DMS153 (cell line): ENCODE results near the gene SLC26A4.
"Not testable (repeated sequence)": the region's sequence is repeated elsewhere in the genome, so short reads cannot be mapped to it uniquely, and the experiment has no call there.

Experiments used
- DNase-seq: peaks from one replicate; lab custom pipeline; 2025; lab: John Stamatoyannopoulos, UW

SLC26A4 gene

DNA sequence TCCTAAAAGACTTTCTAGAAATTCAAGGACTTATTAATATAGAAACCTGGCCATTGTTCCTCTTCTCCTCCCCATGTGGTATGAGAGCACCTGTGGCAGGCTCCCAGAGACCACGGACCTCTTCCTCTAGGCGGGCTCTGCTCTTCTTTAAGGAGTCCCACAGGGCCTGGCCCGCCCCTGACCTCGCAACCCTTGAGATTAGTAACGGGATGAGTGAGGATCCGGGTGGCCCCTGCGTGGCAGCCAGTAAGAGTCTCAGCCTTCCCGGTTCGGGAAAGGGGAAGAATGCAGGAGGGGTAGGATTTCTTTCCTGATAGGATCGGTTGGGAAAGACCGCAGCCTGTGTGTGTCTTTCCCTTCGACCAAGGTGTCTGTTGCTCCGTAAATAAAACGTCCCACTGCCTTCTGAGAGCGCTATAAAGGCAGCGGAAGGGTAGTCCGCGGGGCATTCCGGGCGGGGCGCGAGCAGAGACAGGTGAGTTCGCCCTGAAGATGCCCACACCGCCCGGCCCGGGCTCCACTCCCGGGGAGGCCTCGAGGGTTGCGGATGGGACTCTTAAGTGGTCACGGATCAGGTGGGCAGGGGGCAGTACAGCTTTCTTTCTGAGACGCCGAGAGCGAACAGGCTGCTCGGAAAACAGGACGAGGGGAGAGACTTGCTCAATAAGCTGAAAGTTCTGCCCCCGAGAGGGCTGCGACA is at the start of gene SLC26A4:
TSS of gene SLC26A4 (plus strand) at position 448 of the 700 bp plus-strand sequence. CDS start 814 bp downstream, outside the sequence.
- no peak for DNase-seq

DNA sequence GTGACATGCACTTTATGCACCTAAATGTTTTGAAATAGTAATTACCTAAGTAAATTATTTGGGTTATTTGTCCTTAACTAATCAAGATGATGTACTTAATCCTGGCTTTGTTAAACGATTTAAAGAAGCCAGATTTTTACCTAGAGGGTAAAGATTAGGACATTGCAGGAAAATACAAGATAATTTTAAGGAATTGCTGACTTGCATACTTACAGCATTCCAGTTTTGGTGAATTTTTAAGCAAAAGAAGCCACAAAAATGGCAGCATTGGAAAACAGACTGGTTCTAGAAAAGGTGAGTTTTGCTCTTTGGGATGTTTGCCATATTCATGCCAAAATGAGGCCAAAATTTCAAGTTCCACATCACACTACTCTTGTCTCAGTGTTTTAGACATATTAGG is 47.2 kb upstream of the SLC26A4 start:
- DNase-seq, result no peak

GRCh38 chr7:107613948-107614347 is 46.7 kb upstream of the SLC26A4 start:
- no peak for DNase-seq

GRCh38 chr7:107614425-107614824 is 46.2 kb upstream of the SLC26A4 start:
- no peak for DNase-seq

DNA sequence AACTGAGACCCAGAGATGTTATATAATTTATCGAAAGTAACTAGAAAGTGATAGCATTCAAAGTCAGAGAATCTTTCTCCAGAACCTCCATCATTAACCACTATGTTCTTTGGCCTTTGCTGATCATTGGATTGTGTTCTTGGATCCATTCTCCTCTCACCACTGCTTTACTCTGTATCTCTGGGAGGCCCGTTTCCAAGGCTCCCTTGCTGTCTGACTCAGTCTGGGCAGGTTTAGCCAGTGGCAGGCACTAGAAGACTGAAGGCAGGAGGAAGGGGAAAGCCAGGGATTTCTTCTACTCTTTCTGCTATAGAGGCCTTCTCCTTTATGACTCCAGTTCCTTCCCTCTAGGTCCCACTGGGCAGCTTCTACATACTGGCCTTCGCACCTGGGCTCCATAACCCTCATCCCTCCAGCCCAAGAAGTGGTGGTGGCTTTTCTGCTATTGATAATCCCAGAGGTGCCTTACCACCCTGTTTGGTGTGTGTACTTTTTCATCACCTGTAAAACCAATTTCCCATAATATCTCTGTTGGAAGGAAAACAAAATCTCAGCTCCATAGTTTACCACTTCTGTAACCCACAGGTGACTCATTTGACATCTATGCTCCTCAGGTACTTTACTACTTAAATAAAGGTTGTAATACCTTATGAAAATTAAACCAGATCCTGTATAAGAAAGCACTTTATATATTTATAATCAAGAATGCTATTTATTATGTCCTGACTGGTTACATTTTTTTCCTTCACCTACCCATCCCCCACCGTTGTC is 44.5 kb upstream of the SLC26A4 start:
- no peak for DNase-seq

- DNase-seq, result no peak
These were observed 38.2 kb upstream of the SLC26A4 start for GRCh38 chr7:107622429-107622828.

GRCh38 chr7:107622894-107623293 is 37.7 kb upstream of the SLC26A4 start:
- no peak for DNase-seq

DNA sequence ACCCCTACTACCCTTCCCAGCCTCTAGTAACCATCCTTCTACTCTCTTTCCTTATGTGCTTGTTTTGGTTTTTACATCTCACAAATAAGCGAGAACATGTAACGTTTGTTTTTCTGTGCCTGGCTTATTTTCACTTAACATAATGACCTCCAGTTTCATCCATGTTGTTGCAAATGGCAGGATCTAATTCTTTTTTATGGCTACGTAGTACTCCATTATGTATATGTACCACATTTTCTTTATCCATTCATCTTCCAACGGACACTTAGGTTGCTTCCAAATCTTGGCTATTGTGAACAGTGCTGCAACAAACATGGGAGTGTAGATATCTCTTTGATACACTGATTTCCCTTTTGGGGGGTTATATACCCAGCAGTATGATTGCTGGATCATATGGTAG is 33.6 kb upstream of the SLC26A4 start:
- DNase-seq, result no peak

- DNase-seq, result no peak
These were observed 32.1 kb upstream of the SLC26A4 start for GRCh38 chr7:107628461-107629064.

GRCh38 chr7:107630342-107630741 is 30.3 kb upstream of the SLC26A4 start:
- no peak for DNase-seq

- DNase-seq, result no peak
These were observed 28.8 kb upstream of the SLC26A4 start for GRCh38 chr7:107631588-107632491.

- no peak for DNase-seq
These were observed 28.1 kb upstream of the SLC26A4 start for GRCh38 chr7:107632492-107632865.

DNA sequence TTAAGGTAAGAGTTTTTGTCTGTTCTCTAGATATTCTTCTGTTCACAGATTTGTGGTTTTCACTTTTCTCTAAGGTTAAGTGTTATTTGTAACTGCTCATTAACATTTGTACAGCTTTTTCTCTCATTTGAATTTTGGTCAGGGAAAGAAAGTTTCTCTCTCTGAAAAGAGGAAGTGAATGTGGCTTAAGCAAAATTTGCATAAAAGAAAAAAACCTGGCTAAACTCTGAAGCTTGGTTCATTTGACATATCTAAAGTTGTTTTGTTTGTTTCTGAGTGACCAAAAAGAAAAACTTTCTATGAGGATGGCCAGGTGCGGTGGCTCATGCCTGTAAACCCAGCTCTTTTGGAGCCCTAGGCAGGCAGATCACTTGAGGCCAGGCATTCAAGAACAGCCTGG is 22.0 kb upstream of the SLC26A4 start:
- DNase-seq, result no peak

DNA sequence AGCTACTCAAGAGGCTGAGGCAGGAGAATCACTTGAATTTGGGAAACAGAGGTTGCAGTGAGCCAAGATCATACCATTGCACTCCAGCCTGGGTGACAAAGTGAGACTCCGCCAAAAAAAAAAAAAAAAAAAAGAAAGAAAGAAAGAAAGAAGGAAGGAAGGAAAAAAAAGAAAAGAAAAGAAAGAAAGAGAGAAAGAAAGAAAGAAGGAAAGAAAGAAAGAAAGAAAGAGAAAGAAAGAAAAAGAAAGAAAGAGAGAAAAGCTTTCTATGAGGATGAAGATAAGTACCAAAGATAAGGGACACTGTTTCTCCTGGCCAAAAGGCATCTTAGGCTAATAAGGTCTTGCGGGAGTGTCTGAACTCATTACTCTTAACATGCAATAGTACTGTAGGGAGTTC is 21.6 kb upstream of the SLC26A4 start:
- not testable (repeated sequence) for DNase-seq

DNA sequence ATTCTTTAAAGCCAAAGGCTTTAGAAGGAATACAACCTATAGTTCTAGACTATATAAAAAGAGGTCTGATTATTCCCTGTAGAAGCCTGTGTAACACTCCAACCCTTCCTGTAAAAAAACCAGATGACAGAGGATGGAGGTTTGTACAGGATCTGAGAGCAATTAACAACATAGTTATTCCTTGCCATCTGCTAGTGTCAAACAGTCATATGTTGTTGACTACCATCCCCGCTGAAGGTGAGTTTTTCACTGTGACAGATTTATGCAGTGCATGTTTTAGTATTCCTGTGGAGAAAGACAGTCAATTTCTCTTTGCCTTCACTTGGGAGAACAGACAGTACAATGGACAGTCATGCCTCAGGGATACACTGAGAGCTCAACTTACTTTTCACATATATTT is 19.0 kb upstream of the SLC26A4 start:
- no peak for DNase-seq

DNA sequence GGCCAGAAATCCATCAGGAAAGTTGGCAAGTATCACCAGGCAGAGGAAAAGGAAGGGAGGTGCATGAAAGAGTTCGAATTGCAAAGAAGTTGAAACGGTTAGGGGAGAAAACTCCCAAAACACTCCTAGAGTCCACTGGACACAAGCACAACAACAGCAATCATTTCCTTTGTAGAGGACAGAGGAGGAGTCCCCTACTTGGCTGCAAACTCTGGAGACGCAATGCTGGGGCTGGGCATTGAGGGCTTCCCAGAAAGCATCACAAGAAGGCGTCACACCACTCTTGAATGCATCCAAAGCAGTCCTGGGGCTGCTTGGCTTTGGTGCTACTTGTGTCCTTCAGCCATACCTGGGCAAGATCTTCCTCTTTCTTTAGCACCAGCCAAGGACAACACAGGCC is 18.1 kb upstream of the SLC26A4 start:
- no peak for DNase-seq

DNA sequence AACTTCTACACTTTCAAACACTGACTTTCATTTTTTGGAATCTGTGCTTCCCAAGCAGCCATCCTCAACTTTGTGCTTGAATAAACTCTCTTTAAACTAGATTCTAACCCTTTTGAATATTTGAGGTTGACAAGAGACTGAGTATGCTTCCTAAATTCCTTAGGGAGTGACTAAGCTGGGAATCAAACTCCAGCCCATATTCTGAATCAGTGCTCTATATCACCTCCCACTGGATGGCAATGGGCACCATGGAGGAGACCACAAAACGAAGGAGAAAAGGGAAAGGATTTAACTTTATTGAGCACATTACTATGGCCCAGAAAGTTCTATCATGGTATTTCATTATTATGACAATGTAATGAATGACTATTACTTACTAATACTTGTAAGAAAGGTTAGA is 17.2 kb upstream of the SLC26A4 start:
- no peak for DNase-seq

- no peak for DNase-seq
These were observed 16.7 kb upstream of the SLC26A4 start for GRCh38 chr7:107643938-107644308.

- DNase-seq, result no peak
These were observed 16.2 kb upstream of the SLC26A4 start for GRCh38 chr7:107644309-107644974.

DNA sequence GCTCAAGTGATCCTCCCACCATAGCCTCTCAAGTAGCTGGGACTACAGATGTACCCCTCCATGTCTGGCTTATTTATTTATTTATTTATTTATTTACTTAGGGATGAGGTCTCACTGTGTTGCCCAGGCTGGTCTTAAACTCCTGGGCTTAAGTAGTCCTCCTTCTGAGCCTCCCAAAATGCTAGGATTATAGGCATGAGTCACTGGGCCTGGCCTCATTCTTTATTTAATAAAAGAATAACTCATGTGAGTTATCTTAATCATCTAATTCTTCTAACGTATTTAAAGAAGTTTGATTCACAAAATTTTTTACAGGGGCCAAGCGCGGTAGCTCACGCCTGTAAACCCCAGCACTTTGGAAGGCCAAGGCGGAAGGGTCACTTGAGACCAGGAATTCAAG is 8.0 kb upstream of the SLC26A4 start:
- DNase-seq, result no peak

DNA sequence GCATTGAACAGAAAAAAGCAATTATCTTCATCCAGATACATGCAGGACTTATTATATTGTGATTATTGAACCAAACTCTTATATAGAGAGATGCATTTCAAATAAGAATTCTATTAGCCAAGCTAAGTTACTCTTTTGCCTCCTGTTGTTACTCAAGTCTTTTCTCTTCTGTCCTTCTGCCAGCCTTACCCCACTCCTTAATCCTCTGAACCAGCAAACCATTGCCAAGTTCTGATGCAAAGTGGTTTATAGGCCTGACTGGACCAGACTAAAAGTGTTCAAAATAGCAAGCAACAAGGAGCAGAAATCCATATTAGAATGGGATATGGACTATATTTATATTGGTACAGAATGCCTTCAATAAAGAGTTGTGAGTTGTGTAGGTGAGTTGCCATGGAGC is 2.2 kb upstream of the SLC26A4 start:
- no peak for DNase-seq

- no peak for DNase-seq
These were observed 962 bp upstream of the SLC26A4 start for GRCh38 chr7:107659666-107660065.
